ENCODE results near the gene MSH6. TPM values are rescaled to one million over a fixed set of nuclear protein-coding genes. Genes with fewer than 3 reads are reported as not detected.
A peak's percentile ranks its signal among the peaks of the same experiment; 100 is the strongest.

MSH6 gene
- total and polyA plus RNA-seq, 2 experiments from 2014 or later, result 50.6 to 82.7 TPM

DNA sequence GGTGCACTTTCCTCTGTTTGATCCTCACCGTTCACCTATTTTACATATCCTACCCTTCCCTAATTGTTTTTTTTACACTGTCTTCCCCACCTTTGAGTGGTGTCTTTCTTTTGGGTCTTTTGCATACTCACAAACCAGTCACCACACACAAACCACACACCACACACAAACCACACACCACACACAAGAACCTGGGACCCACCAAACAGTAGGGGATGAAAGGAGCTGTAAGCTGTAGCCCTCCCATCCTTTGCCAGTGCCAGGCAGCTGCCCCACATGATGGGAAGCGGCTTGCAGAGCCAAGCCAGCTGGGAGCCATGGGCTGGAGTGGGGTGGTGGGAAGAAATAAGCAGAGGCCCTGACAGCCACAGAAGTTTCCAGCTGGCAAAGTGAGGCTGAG lies 38.9 kb upstream of the MSH6 start:
- H3K4me1 ChIP-seq (ENCODE audit: insufficient read depth), result no peaks in the 10 kb centered on the region
- H3K36me3 ChIP-seq (replicated peaks; ENCODE audit: insufficient read depth, low read depth), result no peaks in the 10 kb centered on the region
- H2AFZ ChIP-seq, result no peak overlapping the region
- H3K27me3 ChIP-seq, result no peaks in the 10 kb centered on the region
- no peak for DNase-seq (ENCODE audit: low spot score)
- H3K4me3 ChIP-seq, result no peak overlapping the region
- H3K9me2 ChIP-seq (replicated peaks; ENCODE audit: insufficient read depth), result no peaks in the 10 kb centered on the region
- TF ChIP-seq EZH2 (IDR thresholded peaks at IDR 0.05; ENCODE audit: borderline replicate concordance), result no peak
- TF ChIP-seq, protein P1, sequence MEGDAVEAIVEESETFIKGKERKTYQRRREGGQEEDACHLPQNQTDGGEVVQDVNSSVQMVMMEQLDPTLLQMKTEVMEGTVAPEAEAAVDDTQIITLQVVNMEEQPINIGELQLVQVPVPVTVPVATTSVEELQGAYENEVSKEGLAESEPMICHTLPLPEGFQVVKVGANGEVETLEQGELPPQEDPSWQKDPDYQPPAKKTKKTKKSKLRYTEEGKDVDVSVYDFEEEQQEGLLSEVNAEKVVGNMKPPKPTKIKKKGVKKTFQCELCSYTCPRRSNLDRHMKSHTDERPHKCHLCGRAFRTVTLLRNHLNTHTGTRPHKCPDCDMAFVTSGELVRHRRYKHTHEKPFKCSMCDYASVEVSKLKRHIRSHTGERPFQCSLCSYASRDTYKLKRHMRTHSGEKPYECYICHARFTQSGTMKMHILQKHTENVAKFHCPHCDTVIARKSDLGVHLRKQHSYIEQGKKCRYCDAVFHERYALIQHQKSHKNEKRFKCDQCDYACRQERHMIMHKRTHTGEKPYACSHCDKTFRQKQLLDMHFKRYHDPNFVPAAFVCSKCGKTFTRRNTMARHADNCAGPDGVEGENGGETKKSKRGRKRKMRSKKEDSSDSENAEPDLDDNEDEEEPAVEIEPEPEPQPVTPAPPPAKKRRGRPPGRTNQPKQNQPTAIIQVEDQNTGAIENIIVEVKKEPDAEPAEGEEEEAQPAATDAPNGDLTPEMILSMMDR (IDR thresholded peaks at IDR 0.05; ENCODE audit: poor library complexity), result no peak
- H3K79me2 ChIP-seq, result no peaks in the 10 kb centered on the region
- 90% methylated on average over 2 of the region's 2 CpGs for WGBS (ENCODE audit: low lambda C conversion rate, missing lambda C conversion rate)
- no peaks in the 10 kb centered on the region for H3K9me3 ChIP-seq (ENCODE audit: low read depth)
- H3K27ac ChIP-seq, result no peak overlapping the region
- no peak overlapping the region for H3K4me2 ChIP-seq
- no peaks in the 10 kb centered on the region for H4K20me1 ChIP-seq (ENCODE audit: insufficient read depth, poor library complexity, severe bottlenecking)

DNA sequence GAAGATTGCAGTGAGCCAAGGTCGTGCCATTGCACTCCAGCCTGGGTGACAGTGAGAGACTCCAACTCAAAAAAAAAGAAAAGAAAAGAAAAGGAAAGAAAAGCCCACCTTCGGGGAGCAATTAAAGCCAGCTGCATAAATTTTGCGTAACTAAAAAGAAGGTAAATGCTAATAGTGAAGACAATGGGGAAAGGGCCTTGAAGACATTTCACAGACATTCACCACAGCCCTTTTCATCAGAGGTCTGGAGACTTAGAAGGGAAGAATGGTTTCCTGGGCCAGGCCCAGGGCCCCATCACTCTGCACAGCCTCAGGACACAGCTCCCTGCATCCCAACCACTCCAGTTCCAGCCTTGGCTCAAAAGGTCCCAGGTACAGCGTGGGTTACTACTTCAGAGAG lies 35.1 kb upstream of the MSH6 start:
- H3K4me3 ChIP-seq, result no peak overlapping the region
- no peaks in the 10 kb centered on the region for H3K79me2 ChIP-seq
- no peak overlapping the region for H3K4me2 ChIP-seq
- H3K27me3 ChIP-seq, result no peaks in the 10 kb centered on the region
- no peaks in the 10 kb centered on the region for H3K9me2 ChIP-seq (replicated peaks; ENCODE audit: insufficient read depth)
- no peak overlapping the region for H2AFZ ChIP-seq
- H3K9me3 ChIP-seq (ENCODE audit: low read depth), result no peaks in the 10 kb centered on the region
- peaks cover 9% of the 10 kb centered on the region for H3K4me1 ChIP-seq (ENCODE audit: insufficient read depth)
- no peaks in the 10 kb centered on the region for H3K36me3 ChIP-seq (replicated peaks; ENCODE audit: insufficient read depth, low read depth)
- H3K27ac ChIP-seq, result no peak overlapping the region
- WGBS (ENCODE audit: low lambda C conversion rate, missing lambda C conversion rate), result 84% methylated on average over 4 of the region's 4 CpGs
- TF ChIP-seq, protein P1 (IDR thresholded peaks at IDR 0.05; ENCODE audit: poor library complexity), result no peak
- TF ChIP-seq EZH2phosphoT487 (IDR thresholded peaks at IDR 0.05; ENCODE audit: low read depth, severe bottlenecking, unreplicated experiment), result no peak
- no peak for TF ChIP-seq EZH2 (IDR thresholded peaks at IDR 0.05; ENCODE audit: borderline replicate concordance)
- DNase-seq (ENCODE audit: low spot score), result no peak
- H4K20me1 ChIP-seq (ENCODE audit: insufficient read depth, poor library complexity, severe bottlenecking), result no peaks in the 10 kb centered on the region

DNA sequence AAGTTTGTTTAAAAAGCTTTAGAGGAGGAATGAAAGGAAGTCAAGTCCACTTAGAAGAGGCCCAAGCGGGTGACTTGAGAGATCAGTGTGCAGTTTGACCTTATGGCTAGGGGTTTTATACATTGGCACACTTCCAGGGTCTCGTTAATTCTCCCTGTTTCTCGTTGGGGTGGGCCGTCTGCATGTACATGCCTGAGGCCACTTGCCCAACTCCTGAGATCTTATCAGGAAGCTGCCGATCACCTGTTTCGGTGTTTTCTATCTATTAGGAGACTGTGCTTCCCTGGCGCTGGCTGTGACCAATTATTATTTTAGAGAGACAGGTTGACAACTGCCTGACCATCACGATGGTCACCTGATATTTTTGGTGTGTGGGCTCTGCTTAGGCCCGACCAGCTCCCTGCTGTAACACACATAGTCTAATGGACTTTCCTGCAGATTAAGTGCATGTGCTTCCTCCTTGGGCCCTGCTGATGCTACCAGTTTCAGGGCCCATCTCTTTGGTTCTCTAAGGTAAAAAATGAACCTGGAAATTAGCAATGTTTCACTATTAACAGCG lies 31.0 kb upstream of the MSH6 start:
- peaks cover 14% of the 10 kb centered on the region for H3K4me1 ChIP-seq (ENCODE audit: insufficient read depth)
- no peak for TF ChIP-seq EZH2 (IDR thresholded peaks at IDR 0.05; ENCODE audit: borderline replicate concordance)
- TF ChIP-seq, protein P1 (IDR thresholded peaks at IDR 0.05; ENCODE audit: poor library complexity), result no peak
- no peak for TF ChIP-seq EZH2phosphoT487 (IDR thresholded peaks at IDR 0.05; ENCODE audit: low read depth, severe bottlenecking, unreplicated experiment)
- H3K9me2 ChIP-seq (replicated peaks; ENCODE audit: insufficient read depth), result no peaks in the 10 kb centered on the region
- no peak overlapping the region for H3K4me3 ChIP-seq
- H3K79me2 ChIP-seq, result no peaks in the 10 kb centered on the region
- H3K27ac ChIP-seq, result peak overlapping the region; percentile 70
- no peaks in the 10 kb centered on the region for H3K9me3 ChIP-seq (ENCODE audit: low read depth)
- H3K36me3 ChIP-seq (replicated peaks; ENCODE audit: insufficient read depth, low read depth), result no peaks in the 10 kb centered on the region
- H3K27me3 ChIP-seq, result no peaks in the 10 kb centered on the region
- H3K4me2 ChIP-seq, result no peak overlapping the region
- no peak overlapping the region for H2AFZ ChIP-seq
- DNase-seq (ENCODE audit: low spot score), result no peak
- H4K20me1 ChIP-seq (ENCODE audit: insufficient read depth, poor library complexity, severe bottlenecking), result no peaks in the 10 kb centered on the region
- WGBS (ENCODE audit: low lambda C conversion rate, missing lambda C conversion rate), result 59% methylated on average over 10 of the region's 10 CpGs

DNA sequence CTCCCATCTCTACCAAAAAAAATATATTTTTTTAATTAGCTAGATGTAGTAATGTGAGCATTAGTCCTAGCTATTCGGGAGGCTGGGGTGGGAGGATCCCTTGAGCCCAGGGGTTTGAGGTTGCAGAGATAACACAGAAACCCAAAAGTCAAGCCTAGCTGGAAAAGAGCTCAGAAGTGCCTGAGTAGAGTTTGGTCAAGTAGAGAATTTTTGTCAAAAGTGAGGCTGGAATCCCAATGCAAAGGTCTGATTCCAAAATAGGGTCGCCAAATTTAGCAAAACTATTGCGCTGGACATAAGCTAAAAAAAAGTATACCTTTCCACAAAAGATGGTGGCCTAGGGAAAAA lies 15.5 kb upstream of the MSH6 start:
- 66% methylated on average over 3 of the region's 3 CpGs for WGBS (ENCODE audit: low lambda C conversion rate, missing lambda C conversion rate)
- H3K4me2 ChIP-seq, result peak overlapping the region; percentile 71
- H3K27ac ChIP-seq, result no peak overlapping the region
- H3K79me2 ChIP-seq, result no peaks in the 10 kb centered on the region
- no peak for DNase-seq (ENCODE audit: low spot score)
- H3K36me3 ChIP-seq (replicated peaks; ENCODE audit: insufficient read depth, low read depth), result no peaks in the 10 kb centered on the region
- H3K4me1 ChIP-seq (ENCODE audit: insufficient read depth), result no peaks in the 10 kb centered on the region
- no peak overlapping the region for H3K4me3 ChIP-seq
- H2AFZ ChIP-seq, result peak overlapping the region; percentile 19
- H3K27me3 ChIP-seq, result no peaks in the 10 kb centered on the region
- TF ChIP-seq, protein P1 (IDR thresholded peaks at IDR 0.05; ENCODE audit: poor library complexity), result no peak
- TF ChIP-seq EZH2phosphoT487 (IDR thresholded peaks at IDR 0.05; ENCODE audit: low read depth, severe bottlenecking, unreplicated experiment) (no peak), EZH2 (IDR thresholded peaks at IDR 0.05; ENCODE audit: borderline replicate concordance) (no peak)
- no peaks in the 10 kb centered on the region for H3K9me2 ChIP-seq (replicated peaks; ENCODE audit: insufficient read depth)
- H3K9me3 ChIP-seq (ENCODE audit: low read depth), result no peaks in the 10 kb centered on the region
- H4K20me1 ChIP-seq (ENCODE audit: insufficient read depth, poor library complexity, severe bottlenecking), result no peaks in the 10 kb centered on the region

Measured in hepatocyte (in vitro differentiated cells).